ENCODE measurements around the gene MRPL51.

DNA sequence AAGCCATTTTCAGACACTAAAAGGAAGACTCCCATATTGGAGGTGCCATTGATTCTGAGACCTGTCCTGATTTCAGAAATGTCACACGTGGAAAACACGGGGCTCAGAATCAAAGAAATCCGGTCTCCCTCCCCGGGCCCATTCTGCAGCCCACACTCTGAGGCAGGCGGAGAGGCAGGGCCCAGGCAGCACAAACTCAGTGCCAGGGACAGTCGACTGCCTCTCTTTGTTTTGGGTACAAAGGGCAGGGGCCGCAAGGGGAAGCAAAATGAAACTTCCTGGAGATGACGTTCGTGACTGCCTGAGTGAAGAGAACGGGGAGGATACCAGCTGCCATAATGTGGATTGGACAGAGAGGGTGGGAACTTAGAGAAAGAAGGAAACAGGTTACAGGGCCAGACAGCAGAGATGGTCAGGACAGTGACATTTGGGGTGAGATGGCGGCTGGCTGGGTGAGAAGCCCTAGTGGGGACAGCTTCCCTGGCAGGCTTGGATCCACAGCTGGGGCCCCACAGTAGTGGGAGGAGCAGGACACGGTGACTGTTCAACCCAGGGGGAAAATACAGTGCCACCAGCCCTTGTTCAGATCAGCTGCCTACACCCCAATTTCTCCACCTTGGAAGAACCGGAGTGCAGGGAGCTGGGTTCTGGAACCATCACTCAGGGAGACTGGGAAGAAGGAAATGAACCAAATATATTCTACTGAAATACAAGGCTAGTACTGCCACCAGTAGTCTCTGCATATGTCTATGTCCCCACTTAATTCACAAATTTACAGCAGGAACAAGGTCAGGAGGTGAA is 49.3 kb upstream of the MRPL51 start:
- TF ChIP-seq, protein P1, sequence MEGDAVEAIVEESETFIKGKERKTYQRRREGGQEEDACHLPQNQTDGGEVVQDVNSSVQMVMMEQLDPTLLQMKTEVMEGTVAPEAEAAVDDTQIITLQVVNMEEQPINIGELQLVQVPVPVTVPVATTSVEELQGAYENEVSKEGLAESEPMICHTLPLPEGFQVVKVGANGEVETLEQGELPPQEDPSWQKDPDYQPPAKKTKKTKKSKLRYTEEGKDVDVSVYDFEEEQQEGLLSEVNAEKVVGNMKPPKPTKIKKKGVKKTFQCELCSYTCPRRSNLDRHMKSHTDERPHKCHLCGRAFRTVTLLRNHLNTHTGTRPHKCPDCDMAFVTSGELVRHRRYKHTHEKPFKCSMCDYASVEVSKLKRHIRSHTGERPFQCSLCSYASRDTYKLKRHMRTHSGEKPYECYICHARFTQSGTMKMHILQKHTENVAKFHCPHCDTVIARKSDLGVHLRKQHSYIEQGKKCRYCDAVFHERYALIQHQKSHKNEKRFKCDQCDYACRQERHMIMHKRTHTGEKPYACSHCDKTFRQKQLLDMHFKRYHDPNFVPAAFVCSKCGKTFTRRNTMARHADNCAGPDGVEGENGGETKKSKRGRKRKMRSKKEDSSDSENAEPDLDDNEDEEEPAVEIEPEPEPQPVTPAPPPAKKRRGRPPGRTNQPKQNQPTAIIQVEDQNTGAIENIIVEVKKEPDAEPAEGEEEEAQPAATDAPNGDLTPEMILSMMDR (conservative IDR thresholded peaks at IDR 0.05), result no peak
- TF ChIP-seq EZH2 (IDR thresholded peaks at IDR 0.05; ENCODE audit: low read depth), result no peak

Data from PC-9 (cell line).